ENCODE measurements around the gene TNFAIP2. TPM values are rescaled to one million over a fixed set of nuclear protein-coding genes. Genes with fewer than 3 reads are reported as not detected.

TNFAIP2 gene
- total and polyA plus RNA-seq, 8 donors: 30.7 to 279 (median 73.0) TPM

GRCh38 chr14:103097244-103097993 is 25.8 kb upstream of the TNFAIP2 start:
- 42 to 77% (median 52%) methylated on average over 26 of the region's 26 CpGs for WGBS, 5 donors
- no peaks in the 10 kb centered on the region for H3K9me3 ChIP-seq
- no peaks in the 10 kb centered on the region for H3K36me3 ChIP-seq
- no peak for TF ChIP-seq CTCF (IDR thresholded peaks at IDR 0.05)
- no peak for TF ChIP-seq POLR2AphosphoS5 (IDR thresholded peaks at IDR 0.05)
- peaks cover 49 to 87% (median 77%) of the 10 kb centered on the region in 4 donors for H3K4me1 ChIP-seq
- peak overlapping the region; percentile 55 to 92 (median 72) for H3K27ac ChIP-seq
- H3K4me3 ChIP-seq: peak overlapping the region in 3 of 4 donors; percentile 17 to 21 (median 19)
- H3K27me3 ChIP-seq: peaks cover 0 to 30% (median 5%) of the 10 kb centered on the region in 3 donors
- intact Hi-C loops (cut with DNase I; ENCODE audit: low total_unique reads): no loop called here
- DNase-seq: no peak

GRCh38 chr14:103097994-103098957 is 25.0 kb upstream of the TNFAIP2 start:
- Histone ChIP-seq H3K27me3 (peaks cover 0 to 39% (median 13%) of the 10 kb centered on the region in 3 donors), H3K4me3 (peak overlapping the region in 2 of 4 donors; percentile 17 to 21), H3K9me3 (no peaks in the 10 kb centered on the region), H3K36me3 (no peaks in the 10 kb centered on the region), H3K27ac (peak overlapping the region; percentile 55 to 92 (median 72)), H3K4me1 (peaks cover 57 to 95% (median 86%) of the 10 kb centered on the region in 4 donors)
- TF ChIP-seq POLR2AphosphoS5 (IDR thresholded peaks at IDR 0.05) (no peak), EP300 (IDR thresholded peaks at IDR 0.05) (no peak), CTCF (IDR thresholded peaks at IDR 0.05) (no peak), POLR2A (IDR thresholded peaks at IDR 0.05) (no peak)
- peak in 1 of 2 donors; percentile 66 for DNase-seq
- 34 to 62% (median 52%) methylated on average over 15 to 31 of the region's 31 CpGs for WGBS, 5 donors
- intact Hi-C loops (cut with DNase I; ENCODE audit: low total_unique reads): no loop called here

GRCh38 chr14:103099081-103099732 is 24.1 kb upstream of the TNFAIP2 start:
- peaks cover 65 to 97% (median 89%) of the 10 kb centered on the region in 4 donors for H3K4me1 ChIP-seq
- H3K36me3 ChIP-seq: no peaks in the 10 kb centered on the region
- peak overlapping the region in 1 of 4 donors; percentile 21 for H3K4me3 ChIP-seq
- H3K27me3 ChIP-seq: peaks cover 0 to 48% (median 22%) of the 10 kb centered on the region in 3 donors
- intact Hi-C loops (cut with DNase I; ENCODE audit: low total_unique reads): no loop called here
- peak in 1 of 3 donors; percentile 36 for TF ChIP-seq POLR2AphosphoS5 (IDR thresholded peaks at IDR 0.05)
- no peak for TF ChIP-seq POLR2A (IDR thresholded peaks at IDR 0.05)
- WGBS, 5 donors: 29 to 38% (median 32%) methylated on average over 5 to 12 of the region's 12 CpGs
- no peaks in the 10 kb centered on the region for H3K9me3 ChIP-seq
- peak overlapping the region; percentile 59 to 92 (median 72) for H3K27ac ChIP-seq
- peak; percentile 67 to 85 for DNase-seq

GRCh38 chr14:103099733-103100280 is 23.5 kb upstream of the TNFAIP2 start:
- WGBS, 5 donors: 61 to 77% (median 64%) methylated on average over 7 to 8 of the region's 8 CpGs
- intact Hi-C loops (cut with DNase I; ENCODE audit: low total_unique reads): loop anchor here (10.0 kb wide), 1 partner anchor 195 kb away; no protein-coding TSS in a partner anchor
- Histone ChIP-seq H3K4me1 (peaks cover 65 to 97% (median 89%) of the 10 kb centered on the region in 4 donors), H3K36me3 (no peaks in the 10 kb centered on the region), H3K27ac (peak overlapping the region; percentile 59 to 92 (median 72)), H3K4me3 (peak overlapping the region in 1 of 4 donors; percentile 21), H3K9me3 (no peaks in the 10 kb centered on the region), H3K27me3 (peaks cover 0 to 54% (median 28%) of the 10 kb centered on the region in 3 donors)
- no peak for DNase-seq
- TF ChIP-seq POLR2AphosphoS5 (IDR thresholded peaks at IDR 0.05): no peak
- no peak for TF ChIP-seq CTCF (IDR thresholded peaks at IDR 0.05)
- TF ChIP-seq POLR2A (IDR thresholded peaks at IDR 0.05): no peak
- no peak for TF ChIP-seq EP300 (IDR thresholded peaks at IDR 0.05)
